ENCODE results near the gene SLC6A12.
"Not testable (repeated sequence)": the region's sequence is repeated elsewhere in the genome, so short reads cannot be mapped to it uniquely, and the experiment has no call there.

SLC6A12 gene

GRCh38 chr12:234891-235415, 21.0 kb upstream of the SLC6A12 start:
- no peak for DNase-seq

DNA sequence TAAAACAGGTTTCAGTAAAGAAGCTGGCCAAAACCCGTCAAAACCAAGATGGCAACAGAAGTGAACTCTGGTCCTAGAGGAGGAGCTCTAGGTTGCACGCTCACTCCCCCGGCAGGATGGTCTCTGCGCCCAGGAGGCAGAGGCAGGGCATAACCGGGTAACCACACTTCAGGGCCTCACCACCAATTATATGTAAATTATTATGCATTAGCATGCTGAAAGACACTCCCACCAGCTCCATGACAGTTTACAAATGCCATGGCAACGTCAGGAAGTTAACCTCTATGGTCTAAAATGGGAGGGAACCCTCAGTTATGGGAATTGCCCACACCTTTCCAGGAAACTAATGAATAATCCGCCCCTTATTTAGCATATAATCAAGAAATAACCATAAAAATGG, 20.1 kb upstream of the SLC6A12 start:
- no peak for DNase-seq

DNA sequence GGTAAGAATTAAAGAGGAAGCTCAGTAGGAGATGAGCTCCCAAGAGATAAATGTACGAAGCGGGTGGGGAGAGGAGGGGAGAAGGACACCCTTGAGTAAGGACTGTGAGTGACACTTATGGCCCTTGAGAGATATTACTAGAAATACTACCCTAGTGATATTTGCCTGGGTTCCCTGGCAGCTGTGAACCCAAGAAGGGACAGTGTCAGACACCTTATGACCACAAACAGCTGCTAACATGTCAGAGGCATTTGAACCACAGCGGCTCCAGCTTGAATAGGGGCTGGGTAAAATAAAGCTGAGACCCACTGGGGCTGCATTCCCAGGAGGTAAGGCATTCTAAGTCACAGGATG, 19.6 kb upstream of the SLC6A12 start:
- DNase-seq, result no peak

DNA sequence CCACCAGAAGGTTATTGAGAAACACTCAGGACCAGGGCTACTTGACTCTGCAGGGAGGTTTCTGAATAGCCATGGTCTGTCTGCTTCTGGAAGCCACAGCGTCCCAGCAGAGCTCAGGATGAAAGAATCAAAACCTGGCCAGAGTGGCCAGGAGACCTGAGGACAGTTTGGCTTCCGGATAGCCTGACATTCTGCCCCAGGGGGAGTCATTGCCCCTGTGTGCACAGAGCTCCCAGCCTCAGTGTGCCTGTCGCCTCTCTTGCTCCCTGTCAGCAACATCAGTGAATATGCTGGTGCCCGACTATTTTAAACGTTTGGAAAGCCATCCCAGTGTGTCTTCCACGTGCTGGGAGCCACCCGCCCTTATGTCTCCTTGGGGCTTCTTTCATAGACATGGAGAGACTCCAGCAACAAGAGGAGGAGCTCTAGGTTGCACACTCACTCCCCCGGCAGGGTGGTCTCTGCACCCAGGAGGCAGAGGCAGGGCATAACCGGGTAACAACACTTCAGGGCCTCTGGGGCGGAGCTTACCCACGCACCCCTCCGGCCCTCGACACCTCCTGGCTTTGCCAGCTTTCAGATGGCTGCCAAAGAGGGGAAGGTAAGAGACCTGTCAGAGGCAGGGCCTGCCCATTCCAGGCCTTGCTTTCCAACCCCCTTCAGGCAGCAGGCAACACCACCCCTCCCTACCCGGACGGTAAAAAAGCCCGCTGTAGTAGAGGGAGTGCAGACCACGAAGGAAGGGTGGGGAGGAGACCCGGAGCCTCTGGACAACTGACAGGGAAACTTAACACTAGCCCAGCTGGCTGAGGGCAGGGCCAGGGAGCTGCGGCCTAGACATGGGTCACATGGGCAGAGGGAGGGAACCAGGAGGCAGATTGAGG, 19.0 kb upstream of the SLC6A12 start:
- DNase-seq, result peak in 2 of 4 experiments; percentile 40 to 41

DNA sequence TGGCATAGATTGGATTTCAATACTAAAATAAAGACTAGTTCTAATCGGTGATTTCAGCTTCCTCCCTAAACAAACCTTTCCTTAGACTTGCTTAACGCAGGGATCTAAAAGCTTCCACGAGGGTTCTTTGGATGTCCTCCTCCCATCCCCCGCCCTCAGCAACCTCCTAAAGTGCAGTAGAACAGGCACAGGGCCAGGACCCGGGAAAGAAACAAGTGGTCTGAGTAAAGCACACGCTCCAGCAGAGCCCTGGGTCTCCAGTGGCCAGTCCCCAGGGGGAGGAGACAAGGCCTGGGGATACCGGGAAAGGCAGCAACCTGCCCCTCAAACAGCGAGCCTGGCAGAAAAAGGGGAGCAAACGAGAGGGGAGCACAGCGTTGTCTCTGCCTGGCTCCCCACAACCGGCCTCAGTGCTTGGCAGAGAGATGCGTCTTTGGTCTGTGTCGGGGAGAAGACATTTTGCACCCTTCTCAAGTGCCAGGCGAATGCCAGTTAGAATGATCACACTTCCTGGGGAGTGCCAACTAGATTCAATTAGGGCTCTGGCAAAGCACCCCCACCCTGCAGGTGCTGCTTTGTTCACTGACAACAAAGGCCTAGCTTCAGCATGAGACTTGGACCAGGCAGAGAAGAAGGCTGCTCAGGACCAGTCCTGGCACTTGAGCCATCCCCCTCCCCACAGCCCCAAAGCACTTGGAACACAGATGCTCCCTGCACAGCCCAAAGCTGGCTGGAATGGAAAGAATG, 17.1 kb upstream of the SLC6A12 start:
- DNase-seq, result no peak

GRCh38 chr12:229441-230191, 15.7 kb upstream of the SLC6A12 start:
- no peak for DNase-seq

DNA sequence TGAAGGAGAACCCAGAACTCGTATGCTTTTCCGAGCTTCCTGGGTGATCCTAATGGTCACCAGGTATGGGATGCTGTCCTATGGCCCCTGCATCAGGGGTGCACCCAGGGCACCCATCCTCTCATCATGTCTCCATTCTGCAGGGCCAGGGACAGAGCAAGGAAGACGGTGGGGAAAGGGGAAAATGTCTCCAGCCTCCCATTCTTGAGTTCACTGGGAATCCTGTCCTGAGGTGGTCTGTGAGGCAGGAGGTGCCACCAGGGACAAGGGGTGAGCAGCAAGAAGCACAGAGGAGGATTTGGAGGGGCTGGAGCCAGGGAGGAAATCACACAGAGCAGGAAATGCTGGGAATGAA, 14.9 kb upstream of the SLC6A12 start:
- no peak for DNase-seq

- no peak for DNase-seq
Observed at GRCh38 chr12:227923-228845, 14.2 kb upstream of the SLC6A12 start.

- no peak for DNase-seq
Observed at GRCh38 chr12:227286-227915, 13.4 kb upstream of the SLC6A12 start.

DNA sequence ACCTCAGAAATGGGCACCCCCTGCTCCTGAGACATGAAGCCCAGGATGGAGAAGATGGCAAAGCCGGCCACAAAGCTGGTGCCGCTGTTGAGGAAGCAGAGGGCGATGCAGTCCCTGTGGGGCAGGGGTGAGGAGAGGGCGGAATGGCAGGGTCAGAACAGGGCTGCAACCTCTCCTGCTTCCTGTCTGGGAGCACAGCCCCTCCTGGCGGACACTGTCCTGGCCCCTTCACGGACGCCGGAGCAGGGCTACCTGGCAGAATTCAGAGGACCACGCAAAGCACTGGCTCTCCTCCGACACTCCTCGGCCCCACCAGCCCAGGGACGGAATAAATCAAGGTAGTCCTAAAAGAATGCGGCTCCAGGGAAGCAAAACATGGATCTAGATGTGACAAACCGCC, 12.4 kb upstream of the SLC6A12 start:
- no peak for DNase-seq

GRCh38 chr12:225012-225411, 11.1 kb upstream of the SLC6A12 start:
- no peak for DNase-seq

- DNase-seq, result no peak
Observed at GRCh38 chr12:224330-224729, 10.4 kb upstream of the SLC6A12 start.

GRCh38 chr12:223841-224240, 9.9 kb upstream of the SLC6A12 start:
- DNase-seq, result no peak

GRCh38 chr12:221736-222135, 7.8 kb upstream of the SLC6A12 start:
- no peak for DNase-seq

- DNase-seq, result no peak
Observed at GRCh38 chr12:220946-221550, 7.1 kb upstream of the SLC6A12 start.

DNA sequence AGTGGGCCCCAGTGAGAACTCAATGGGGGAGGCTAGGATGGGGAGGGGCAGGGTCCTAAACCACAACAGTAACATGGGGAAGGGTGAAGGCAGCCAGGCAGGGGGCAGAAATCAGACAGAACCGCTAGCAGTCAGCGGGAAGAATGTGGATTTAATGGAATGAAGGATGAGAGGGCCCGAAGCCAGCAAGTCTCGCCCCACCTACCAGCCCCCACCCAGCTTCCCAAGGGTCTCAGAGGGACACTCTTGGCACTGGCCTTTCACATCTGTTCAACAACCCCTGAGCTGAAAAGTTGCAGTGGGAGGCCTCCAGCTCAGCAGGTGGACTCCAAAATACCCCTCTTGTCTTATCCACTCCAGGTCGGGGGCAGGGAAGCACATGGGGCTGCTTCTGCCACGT, 6.5 kb upstream of the SLC6A12 start:
- DNase-seq, result no peak

GRCh38 chr12:219891-220352, 6.0 kb upstream of the SLC6A12 start:
- DNase-seq, result peak; percentile 92 to 96 (median 94)

GRCh38 chr12:218728-219590, 5.0 kb upstream of the SLC6A12 start:
- DNase-seq, result no peak

GRCh38 chr12:218221-218620, 4.3 kb upstream of the SLC6A12 start:
- no peak for DNase-seq

DNA sequence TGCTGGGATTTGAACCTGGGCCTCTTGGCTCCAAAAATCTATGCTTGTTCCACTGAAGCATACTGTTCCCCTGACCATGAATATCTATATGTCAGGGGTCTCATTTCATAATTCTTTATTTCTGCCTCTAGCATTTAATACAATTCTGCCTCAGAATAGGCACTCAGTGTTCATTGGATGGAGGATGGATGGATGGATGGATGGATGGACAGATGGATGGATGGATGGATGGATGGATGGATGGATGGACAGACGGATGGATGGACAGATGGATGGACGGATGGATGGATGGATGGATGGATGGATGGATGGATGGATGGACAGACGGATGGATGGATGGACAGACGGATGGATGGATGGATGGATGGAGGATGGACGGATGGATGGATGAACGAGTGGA, 3.1 kb upstream of the SLC6A12 start:
- not testable (repeated sequence) for DNase-seq

Measured in suppressor macrophage (primary cell).